GM21515 (cell line): ENCODE measurements around the gene ENPP4.
"Not testable (repeated sequence)": the region's sequence is repeated elsewhere in the genome, so short reads cannot be mapped to it uniquely, and the experiment has no call there.

Experiments used
- ATAC-seq: cut with Tn5 transposase; IDR thresholded peaks from one replicate; pipeline ENCODE4 v1.9.1; 2021; ENCODE audit not compliant: unreplicated experiment

The ENPP4 gene

DNA sequence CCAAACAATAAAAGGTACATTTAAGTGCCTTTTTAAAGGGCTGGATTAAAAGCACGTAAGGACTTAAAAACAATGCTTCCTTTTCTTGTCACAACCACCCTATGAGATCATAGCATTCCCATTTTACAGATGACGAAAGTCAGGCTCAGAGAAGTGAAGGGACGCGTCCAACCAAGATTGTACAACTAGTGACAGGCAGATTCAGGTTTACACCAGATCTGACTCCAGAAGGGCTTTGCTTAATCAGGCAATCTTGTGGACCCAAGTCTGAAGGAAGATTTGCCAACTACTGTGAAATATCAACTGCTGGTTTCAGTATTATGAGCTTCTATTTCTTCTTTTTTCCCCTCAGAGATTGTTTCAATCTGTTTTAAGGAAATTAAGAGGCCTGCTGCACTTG, 877 bp downstream of the ENPP4 start:
- no peak for ATAC-seq

DNA sequence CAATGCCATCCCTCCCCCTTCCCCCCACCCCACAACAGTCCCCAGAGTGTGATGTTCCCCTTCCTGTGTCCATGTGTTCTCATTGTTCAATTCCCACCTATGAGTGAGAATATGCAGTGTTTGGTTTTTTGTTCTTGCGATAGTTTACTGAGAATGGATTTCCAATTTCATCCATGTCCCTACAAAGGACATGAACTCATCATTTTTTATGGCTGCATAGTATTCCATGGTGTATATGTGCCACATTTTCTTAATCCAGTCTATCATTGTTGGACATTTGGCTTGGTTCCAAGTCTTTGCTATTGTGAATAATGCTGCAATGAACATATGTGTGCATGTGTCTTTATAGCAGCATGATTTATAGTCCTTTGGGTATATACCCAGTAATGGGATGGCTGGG, 1.5 kb downstream of the ENPP4 start:
- ATAC-seq: not testable (repeated sequence)

DNA sequence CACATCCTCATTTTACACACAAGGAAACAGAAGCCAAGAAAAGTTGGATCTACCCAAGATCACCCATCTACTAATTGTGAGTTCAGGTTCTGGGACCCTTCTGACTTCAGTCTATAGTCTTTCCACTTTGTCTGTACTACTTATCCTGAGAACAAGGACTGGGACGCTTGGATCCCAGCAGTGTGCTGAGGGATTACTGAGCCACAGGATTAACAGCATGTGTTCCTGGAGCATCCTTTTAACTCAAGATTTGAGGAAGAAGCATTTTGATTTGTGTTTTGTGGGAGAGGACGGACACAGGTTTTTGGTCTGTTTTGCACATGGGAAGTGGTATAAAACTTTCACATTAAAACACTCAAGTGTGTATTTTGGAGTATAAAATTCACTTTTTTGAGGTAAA, 4.4 kb downstream of the ENPP4 start:
- ATAC-seq: no peak

DNA sequence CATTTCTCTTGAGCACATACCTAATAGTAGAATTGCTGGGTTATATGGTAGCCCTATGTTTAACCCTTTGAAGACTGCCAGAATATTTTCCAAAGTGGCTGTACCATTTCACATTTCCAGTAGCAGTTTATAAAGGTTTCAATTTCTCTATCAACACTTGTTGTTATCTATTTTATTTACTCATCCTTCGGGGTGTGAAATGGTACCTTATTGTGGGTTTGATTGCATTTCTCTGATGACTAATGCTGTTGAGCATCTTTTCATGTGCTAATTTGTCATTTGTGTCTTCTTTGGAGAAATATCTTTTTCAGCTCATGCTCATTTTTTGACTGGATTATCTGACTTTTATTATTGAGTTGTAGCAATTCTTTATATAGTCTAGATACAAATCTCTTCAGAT, 5.4 kb downstream of the ENPP4 start:
- no peak for ATAC-seq

DNA sequence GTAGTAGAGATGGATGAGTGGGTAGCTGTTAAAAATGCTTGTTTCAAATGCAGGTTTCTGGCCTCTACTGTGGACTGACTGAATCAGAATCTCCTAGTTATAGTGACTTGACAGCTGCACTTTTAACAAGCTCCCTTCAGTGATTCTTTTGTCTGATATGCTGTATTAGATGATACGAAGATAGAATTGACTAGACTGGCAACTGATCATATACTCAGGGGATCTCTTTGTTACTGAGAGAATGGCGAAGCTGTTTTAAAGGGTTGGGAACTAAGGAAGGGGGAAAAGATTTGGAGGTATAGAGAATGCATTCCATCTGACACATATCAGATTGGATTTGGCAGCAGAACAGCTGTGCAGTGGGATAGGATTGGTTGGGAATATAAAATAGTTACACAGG, 7.0 kb downstream of the ENPP4 start:
- no peak for ATAC-seq

DNA sequence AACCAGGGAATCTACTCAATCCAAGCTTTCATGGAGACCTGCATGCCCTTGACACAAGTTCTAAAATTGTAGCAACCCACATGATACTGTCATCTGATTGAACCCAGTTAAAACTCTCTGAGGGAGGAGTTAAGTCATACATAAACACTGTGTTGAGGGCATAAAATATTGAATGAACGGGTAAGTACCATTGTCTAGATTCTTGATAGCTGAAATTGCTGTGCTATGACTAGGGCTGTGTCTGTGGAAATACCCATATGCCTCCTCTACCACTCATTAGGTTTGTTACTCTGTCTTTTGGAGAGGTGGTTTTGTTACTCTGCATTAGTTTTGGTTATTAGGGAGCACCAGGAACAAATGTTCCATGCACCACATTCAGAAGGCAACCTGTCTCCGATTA, 7.6 kb downstream of the ENPP4 start:
- ATAC-seq: no peak

DNA sequence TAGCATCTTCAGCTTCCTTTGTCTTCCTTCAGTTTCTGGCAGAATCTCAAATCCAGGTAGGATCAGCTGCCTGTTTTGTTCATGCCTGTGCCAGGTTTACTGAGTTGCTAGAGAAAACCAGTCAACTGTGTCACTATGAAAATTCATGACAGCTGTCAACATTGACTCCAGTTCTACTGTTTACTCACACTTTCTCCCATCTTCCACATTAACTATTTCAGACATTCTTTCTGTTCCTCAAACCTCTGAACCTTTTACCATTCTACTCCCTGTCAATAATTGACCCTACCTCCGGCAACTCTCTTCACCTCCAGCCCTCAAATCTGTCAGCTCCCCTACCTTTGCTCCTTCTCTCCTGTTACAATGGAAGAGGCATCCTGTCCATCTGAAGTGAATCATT, 8.5 kb downstream of the ENPP4 start:
- peak; percentile 77 for ATAC-seq

DNA sequence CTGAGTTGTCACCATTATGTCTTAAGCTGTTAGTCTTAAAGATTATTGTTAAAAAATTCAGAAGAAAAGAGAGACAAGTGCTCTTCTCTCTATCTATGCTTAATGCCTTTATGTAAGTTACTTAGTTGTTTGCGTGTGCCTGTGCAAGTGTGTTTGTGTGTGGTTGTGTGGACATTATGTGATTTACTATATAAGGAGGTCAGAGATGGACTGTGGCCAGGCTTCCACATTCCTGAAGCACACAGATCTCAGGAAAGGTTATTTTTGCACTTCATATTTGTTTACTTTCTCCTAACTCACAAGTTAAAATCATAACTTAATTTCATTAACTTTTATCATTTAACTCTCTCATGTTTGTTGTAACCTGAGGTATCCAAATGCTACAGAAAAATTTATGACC, 14.5 kb downstream of the ENPP4 start:
- no peak for ATAC-seq

DNA sequence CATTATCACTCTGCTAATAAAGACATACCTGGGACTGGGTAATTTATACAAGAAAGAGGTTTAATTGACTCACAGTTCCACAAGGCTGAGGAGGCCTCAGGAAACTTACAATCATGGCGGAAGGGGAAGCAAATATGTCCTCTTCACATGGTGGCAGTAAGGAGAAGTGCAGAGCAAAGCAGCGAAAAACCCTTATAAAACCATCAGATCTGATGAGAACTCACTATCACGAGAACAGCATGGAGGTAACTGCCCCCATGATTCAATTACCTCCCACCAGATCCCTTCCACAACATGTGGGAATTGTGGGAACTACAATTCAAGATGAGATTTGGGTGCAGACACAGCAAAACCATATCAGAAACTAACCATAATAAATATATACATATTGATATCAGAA, 19.3 kb downstream of the ENPP4 start:
- not testable (repeated sequence) for ATAC-seq

DNA sequence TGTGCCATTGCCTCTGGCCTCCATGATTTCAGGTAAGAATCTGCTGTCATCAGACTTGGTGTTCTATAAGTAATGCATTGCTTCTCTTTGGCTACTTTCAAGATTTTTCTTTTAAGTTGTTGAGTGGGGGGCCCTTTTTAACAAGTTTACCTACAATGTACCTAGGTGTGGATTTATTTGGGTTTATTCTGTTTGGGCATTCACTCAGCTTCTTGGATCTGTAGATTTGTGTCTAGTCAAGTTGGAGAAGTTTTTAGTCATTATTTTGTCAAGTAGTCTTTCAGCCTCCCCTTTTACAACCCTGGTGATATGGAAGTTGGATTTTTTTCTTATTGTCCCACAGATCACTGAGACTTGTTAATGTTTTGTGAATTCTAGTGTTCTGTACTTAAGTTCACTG, 26.9 kb downstream of the ENPP4 start:
- ATAC-seq: no peak

DNA sequence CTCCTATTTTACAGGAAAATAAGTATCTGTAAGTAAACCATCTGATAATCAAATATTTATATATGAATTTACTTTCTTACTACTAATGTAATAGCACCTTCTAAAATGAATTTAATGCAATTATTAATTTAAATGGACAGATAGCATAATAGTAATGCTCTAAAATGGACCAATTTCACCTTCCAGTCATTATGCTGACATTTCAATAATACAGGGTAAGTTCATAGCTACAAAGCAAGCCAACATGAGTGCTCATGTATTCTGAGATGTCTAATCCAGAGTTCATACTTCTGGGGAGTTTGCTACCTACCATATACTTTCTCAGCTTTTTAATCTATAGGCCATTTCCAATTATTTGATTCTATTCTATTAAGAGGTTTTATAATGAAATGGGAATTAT, 29.4 kb downstream of the ENPP4 start:
- no peak for ATAC-seq

DNA sequence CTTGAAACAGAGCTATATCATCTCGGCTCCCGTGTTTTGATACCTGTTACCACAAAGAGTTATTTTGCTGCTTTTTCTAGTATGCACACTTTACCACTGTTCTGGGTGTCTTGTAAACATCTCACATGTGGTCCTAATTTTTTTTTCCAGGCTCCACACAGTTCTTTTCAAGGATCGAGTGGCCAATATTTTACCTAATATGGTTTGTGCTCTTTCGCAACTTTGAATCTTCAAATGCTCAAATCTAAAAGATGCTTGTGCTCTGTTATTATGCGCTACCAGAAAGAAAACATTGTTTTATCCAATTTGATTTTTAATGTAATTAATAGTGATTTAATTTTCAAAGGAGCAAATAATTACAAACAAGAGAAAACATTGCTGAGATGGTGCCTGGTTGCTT, 30.3 kb downstream of the ENPP4 start:
- ATAC-seq: no peak

DNA sequence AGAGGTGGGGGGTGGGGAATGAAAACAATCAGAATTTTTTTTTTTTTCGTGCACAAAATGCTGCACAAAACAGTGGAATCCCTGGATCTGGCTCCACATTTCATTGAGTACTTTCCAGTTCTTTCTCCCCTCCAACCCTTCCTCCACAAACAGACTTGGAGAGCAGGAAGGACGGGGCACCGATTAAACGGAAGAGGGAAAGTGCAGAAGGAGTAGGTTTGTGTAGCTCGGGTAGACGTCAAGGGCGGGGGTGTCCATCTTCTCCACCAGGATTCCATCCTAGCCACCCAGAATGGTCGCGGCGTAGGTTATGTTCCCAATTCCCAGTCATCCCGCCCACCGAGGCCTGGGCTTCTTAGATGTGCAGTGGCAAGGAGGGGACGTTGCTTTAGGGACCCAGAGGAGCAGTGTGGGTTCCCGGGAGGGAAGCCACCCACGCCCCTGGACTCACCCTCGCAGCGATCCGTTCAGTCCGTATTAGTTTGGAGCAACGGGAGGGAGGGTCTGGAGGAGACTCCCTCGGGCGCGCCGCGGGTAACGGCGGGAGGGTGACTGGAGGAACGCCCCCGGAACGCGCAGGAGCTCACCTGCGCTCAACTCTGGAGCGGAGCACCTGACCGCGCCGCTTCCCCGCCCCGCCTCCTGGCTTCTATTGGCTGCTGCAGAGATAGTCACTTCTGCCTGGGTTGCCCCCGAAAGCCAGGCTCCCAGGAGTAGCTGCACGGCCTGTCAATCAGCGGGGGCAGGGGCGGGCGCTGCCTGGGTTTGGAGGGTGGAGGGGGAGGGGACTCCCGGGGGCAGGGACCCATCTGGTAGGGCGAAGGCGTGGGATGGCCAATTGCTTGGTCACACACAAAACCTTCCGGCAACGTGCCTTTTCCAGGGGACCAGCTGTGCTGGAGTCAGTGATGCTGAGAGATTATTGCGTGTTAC, 40.8 kb downstream of the ENPP4 start, which contains the start of gene ENPP5:
ENPP5 (minus strand) TSS at position 624 of the 933 bp plus-strand sequence. CDS start 2,718 bp downstream, outside the sequence.
- ATAC-seq: peak; percentile 77

DNA sequence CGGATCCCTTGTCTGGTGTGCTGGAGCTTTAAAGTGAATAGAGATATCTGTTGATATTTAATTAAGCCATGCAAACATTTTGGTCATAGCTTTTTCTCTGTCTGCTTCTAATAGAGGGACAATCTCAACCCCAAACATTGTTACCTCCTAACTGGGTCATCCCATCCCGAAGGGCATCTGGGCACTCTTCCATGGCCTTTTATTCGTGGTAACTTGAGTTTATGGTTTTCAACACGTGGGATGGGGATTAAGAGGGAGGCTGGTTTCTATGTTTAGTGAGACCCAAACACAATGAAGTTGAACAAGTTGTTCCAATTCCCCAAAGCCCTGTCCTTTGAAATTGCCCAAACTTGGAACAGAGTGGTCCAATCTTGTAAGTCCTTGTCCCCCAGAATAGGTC, 42.4 kb downstream of the ENPP4 start:
- ATAC-seq: no peak

DNA sequence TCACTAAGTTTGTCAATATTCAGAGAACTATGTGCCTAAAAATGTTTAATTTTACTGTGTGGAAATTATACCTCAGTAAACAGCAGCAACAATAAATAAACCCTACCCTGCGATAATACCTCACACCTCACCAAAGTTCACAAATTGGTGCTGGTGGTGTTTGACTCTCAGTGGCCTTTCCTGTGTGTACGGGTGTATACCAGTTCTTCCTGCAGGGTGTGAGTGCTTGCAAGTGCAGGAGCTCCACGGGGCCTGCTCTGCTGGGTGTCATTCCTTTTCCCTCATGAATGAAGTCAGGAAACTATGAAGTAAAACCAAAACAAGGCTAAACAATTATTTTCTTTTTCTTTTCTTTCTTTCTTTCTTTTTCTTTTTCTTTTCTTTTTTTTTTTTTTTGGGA, 45.1 kb downstream of the ENPP4 start:
- no peak for ATAC-seq

DNA sequence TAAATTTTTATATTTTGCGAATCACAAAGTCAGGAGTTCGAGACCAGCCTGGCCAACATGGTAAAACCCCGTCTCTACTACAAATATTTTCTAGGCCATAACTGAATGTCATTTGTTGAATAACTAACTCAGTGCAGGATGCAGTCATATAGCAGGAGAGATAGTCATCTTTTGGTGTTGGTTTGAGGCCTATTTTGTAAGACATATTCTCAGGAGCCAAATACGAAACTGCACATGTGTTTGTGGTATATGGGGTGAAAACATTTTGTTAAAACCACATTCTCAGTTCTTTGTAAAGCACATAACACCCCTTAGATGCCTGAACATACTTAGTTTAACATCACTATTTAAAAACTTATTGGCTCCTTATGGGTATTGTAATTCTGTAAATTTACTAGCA, 45.7 kb downstream of the ENPP4 start:
- peak; percentile 92 for ATAC-seq

DNA sequence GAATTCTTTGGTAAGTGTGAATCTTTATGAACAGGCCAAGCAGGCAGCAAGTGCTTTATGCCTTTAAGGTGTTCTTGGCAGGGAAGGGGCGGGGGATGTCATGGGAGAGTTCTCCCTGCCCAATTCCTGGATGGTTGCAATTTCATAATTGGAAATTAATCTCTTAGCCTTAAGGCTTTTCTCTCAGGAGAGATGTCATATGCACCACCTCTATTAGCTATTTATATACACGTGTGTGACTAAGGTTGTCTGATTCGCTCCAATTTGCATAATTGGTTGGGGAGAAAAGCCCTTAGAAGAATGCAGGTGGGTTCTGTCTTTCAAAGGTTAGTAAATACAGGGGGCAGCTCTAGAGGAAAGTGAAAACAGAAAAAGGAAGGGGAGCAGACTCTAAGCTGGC, 46.2 kb downstream of the ENPP4 start:
- no peak for ATAC-seq

DNA sequence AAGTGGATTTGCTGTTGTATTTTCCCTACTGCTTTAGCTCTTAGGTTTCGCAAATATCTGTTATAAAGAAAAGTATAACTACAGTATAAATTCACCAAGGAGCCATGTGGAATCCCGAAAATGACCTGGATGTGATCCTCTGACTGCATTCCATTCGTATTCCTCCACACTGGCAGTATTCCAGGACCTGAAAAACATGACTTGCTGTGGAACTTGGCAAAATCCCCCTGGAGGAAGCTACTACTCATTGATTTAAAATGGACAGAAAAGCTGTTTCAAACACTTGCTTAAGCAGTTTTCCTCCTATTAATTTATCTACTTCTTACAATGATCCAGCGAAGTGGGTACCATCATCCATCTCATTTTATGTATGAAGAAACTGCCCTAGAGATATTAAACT, 54.3 kb downstream of the ENPP4 start:
- ATAC-seq: no peak

DNA sequence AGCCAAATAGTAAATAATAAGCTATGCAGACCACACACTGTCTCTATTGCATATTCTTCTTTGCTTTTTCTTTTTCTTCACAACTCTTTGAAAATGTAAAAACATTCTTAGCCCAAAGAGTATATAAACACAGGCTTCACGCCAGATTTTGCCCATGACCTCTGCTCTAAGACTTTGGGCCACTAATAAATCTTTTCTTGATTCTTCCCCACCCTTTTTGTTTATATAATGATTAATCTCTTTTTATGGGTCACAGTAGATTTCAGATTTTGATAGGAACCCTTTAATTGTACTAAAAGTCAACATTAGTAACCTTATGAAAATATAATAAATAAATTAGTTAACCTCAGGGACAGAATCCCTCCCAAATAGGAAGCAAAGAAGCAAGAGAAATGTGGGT, 56.8 kb downstream of the ENPP4 start:
- ATAC-seq: no peak

DNA sequence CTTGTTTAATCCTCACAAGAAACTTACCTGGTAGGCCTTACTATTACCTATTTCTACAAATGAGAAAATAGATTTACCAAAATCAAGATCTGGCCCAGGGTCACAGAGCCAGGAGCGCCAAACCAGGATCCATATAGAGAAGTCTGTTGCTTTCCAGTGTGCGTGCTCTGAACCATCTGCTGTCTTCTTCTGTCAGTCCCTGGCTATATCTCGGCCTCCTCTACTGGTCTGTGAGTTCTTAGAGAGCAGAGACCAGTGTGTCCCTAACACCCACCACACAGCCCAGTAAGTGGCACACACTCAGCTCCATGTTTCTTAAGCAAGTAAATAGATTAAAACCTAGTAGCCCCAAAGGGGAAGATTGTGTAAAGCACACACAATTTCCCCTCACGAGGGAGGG, 59.9 kb downstream of the ENPP4 start:
- ATAC-seq: no peak

DNA sequence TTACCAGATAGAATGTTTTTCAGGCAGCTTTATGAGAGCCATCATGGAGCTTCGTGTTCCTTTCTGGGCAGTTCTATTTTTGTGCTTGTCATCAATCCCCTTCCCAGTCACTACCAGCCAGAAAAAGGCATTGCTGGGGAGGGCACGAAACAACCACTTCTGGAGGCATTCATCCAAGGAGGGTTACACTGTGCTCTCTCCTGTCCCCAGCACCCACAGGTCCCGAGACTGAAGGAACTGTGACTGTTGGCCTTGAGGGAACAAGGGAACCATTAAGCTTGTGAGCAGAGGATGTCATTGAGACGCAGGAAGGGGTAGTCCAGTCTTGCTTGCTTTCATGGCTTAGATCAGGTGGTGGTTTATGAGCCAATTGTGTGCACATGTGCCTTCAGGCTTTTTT, 61.1 kb downstream of the ENPP4 start:
- ATAC-seq: no peak

DNA sequence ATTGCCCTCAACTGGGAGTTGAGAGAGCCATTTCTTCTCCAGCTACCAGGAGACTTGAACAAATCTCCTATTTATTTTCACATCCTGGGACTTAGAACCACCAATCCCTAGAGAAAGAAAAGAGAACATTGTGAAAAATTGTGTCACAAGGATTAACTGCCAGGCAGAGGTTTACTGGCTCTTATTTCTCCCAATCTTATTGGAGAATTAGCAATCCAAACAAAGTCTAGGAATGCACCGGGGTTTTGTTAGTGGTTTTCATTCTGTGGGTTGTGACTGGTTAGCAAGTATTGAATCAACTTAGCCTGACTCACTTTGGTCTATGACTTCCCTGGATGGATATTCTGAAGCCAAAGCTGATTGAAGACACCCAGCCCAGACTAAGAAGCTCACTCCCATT, 62.2 kb downstream of the ENPP4 start:
- no peak for ATAC-seq
